HCT116 (cell line): ENCODE data around the gene LRRC47. TPM values are rescaled to one million over a fixed set of nuclear protein-coding genes. Genes with fewer than 3 reads are reported as not detected.

Experiments used
- ATAC-seq: fragments of 200-7000 bp; cut with Tn5 transposase; 2 replicates; pipeline ENCODE4 v1.9.1; 2020; ENCODE audit warnings: mild to moderate bottlenecking, moderate library complexity
- BruUV-seq: library from RNA; stranded (reverse); fragments of 400-500 nt; replicated peaks from 2 replicates; lab custom pipeline; 2021; lab: Mats Ljungman, UMichigan
- CTCF ChIA-PET: fragments of 300-600 bp; sonication (Branson Sonifier 250); formaldehyde crosslinking; loops from one replicate; lab custom pipeline; 2021; ENCODE audit warnings: antibody characterized with exemption; lab: Charles Lee
- POLR2A ChIA-PET: fragments of 300-600, 350-600 bp; sonication (Branson Sonifier 250); formaldehyde crosslinking; loops from one replicate; lab custom pipeline; 2021; ENCODE audit warnings: antibody characterized with exemption; lab: Charles Lee
- RAD21 ChIA-PET, 2 experiments: fragments of 300-600 bp; sonication (Branson Sonifier 250); formaldehyde crosslinking; loops; one replicate each; lab custom pipeline; 2023; ENCODE audit warnings: low total read pairs in 2 of 2; ENCODE audit not compliant: uncharacterized antibody in 2 of 2, unreplicated experiment in 2 of 2, low non-redundant PET in 1 of 2; lab: Charles Lee
- DNase-seq: peaks from one replicate; pipeline ENCODE4 v3.0.0-alpha.2; 2010; ENCODE audit warnings: low read depth, low spot score
- H2AFZ ChIP-seq: fragments of 200-600 bp; shearing (Covaris generic), sonication (generic); 2 replicates; pipeline ENCODE4 v1.6.1; 2017; ENCODE audit warnings: low read depth, mixed run types, mixed read lengths, antibody characterized with exemption, low read length; ENCODE audit not compliant: poor library complexity, severe bottlenecking
- H3K27ac ChIP-seq: 2 replicates; pipeline ENCODE4 v1.5.1; 2012; ENCODE audit warnings: low read depth, low read length
- H3K27me3 ChIP-seq: fragments of 200-600 bp; sonication (generic); 2 replicates; pipeline ENCODE4 v1.6.1; 2016; ENCODE audit warnings: mixed run types, low read length, mixed read lengths; ENCODE audit not compliant: insufficient read depth
- H3K36me3 ChIP-seq, 2 experiments: fragments of 200-500 bp in 1 of 2; fragments of 200-600 bp in 1 of 2; sonication (Bioruptor generic) in 1 of 2; sonication (generic) in 1 of 2; 2 replicates each; pipeline versions ENCODE4 v1.5.1 to v1.6.1; 2014 to 2016; ENCODE audit warnings: low read length in 2 of 2, inconsistent platforms in 1 of 2, mixed read lengths in 1 of 2, mixed run types in 1 of 2; ENCODE audit not compliant: insufficient read depth in 2 of 2, control insufficient read depth in 1 of 2
- H3K4me1 ChIP-seq, 2 experiments: fragments of 200-600 bp in 1 of 2; sonication (generic) in 1 of 2; 2 replicates each; pipeline versions ENCODE4 v1.5.1 to v1.6.1; 2012 to 2017; ENCODE audit warnings: low read length in 2 of 2, inconsistent platforms in 1 of 2, mild to moderate bottlenecking in 1 of 2, mixed read lengths in 1 of 2, mixed run types in 1 of 2, moderate library complexity in 1 of 2; ENCODE audit not compliant: insufficient read depth in 2 of 2, control insufficient read depth in 1 of 2
- H3K4me2 ChIP-seq: fragments of 200-600 bp; sonication (generic); 2 replicates; pipeline ENCODE4 v1.6.1; 2017; ENCODE audit warnings: mixed run types, low read length, mixed read lengths
- H3K4me3 ChIP-seq, 2 experiments: fragments of 200-600 bp in 1 of 2; sonication (generic) in 1 of 2; replicated peaks in 1 of 2; 2 replicates each; pipeline ENCODE4 v1.5.1; 2011 to 2016; ENCODE audit warnings: low read length in 2 of 2, control low read depth in 1 of 2, low read depth in 1 of 2, mild to moderate bottlenecking in 1 of 2, mixed read lengths in 1 of 2, mixed run types in 1 of 2
- H3K79me2 ChIP-seq: fragments of 200-600 bp; sonication (generic); 2 replicates; pipeline ENCODE4 v1.6.1; 2017; ENCODE audit warnings: mild to moderate bottlenecking, mixed run types, low read length, moderate library complexity, mixed read lengths; ENCODE audit not compliant: insufficient read depth
- H3K9ac ChIP-seq: fragments of 200-600 bp; sonication (generic); 2 replicates; pipeline ENCODE4 v1.6.1; 2016; ENCODE audit warnings: low read length, mixed read lengths
- H3K9me2 ChIP-seq: fragments of 200-600 bp; sonication (generic), shearing (Covaris generic); 2 replicates; pipeline ENCODE4 v1.6.1; 2017; ENCODE audit warnings: mixed run types, mild to moderate bottlenecking, moderate library complexity; ENCODE audit not compliant: insufficient read depth
- H3K9me3 ChIP-seq, 2 experiments: fragments of 200-500 bp in 1 of 2; fragments of 200-600 bp in 1 of 2; sonication (Bioruptor generic) in 1 of 2; sonication (generic) in 1 of 2; 2 replicates each; pipeline ENCODE4 v1.6.1; 2014 to 2017; ENCODE audit warnings: low read length in 2 of 2, mixed read lengths in 2 of 2, inconsistent platforms in 1 of 2, low read depth in 1 of 2, mild to moderate bottlenecking in 1 of 2, mixed run types in 1 of 2, moderate library complexity in 1 of 2; ENCODE audit not compliant: control insufficient read depth in 1 of 2, insufficient read depth in 1 of 2
- H4K20me1 ChIP-seq: fragments of 200-600 bp; sonication (generic), shearing (Covaris generic); 2 replicates; pipeline ENCODE4 v1.6.1; 2017; ENCODE audit warnings: mixed run types, mild to moderate bottlenecking, moderate library complexity; ENCODE audit not compliant: insufficient read depth
- ATF3 ChIP-seq: IDR thresholded peaks from 2 replicates; pipeline ENCODE4 v1.6.1; 2012
- EGR1 ChIP-seq: IDR thresholded peaks from 2 replicates; pipeline ENCODE4 v1.6.1; 2012; ENCODE audit warnings: low read depth
- POLR2A ChIP-seq: IDR thresholded peaks from 2 replicates; pipeline ENCODE4 v1.7.0; 2011; ENCODE audit warnings: borderline replicate concordance; ENCODE audit not compliant: insufficient read depth, insufficient read length; ENCODE audit errors: extremely low read depth
- POLR2AphosphoS5 ChIP-seq: IDR thresholded peaks from 2 replicates; pipeline ENCODE4 v1.6.1; 2011; ENCODE audit warnings: mild to moderate bottlenecking, low read depth, low read length, moderate library complexity
- TCF7L2 ChIP-seq: IDR thresholded peaks from 2 replicates; pipeline ENCODE4 v1.7.0; 2011; ENCODE audit warnings: borderline replicate concordance, inconsistent platforms; ENCODE audit not compliant: insufficient read depth, insufficient read length; ENCODE audit errors: extremely low read depth
- ZNF274 ChIP-seq: fragments of 200-500 bp; sonication (Bioruptor generic); IDR thresholded peaks from 2 replicates; pipeline ENCODE4 v1.6.1; 2014; ENCODE audit warnings: mild to moderate bottlenecking, low read depth, low read length, inconsistent platforms
- intact Hi-C: fragments of 100-400 bp; cut with micrococcal nuclease; formaldehyde crosslinking; loops from 2 replicates; pipeline ENCODE4 v1.10.0; 2022
- total RNA-seq: library from RNA; stranded (reverse); gene quantifications from one replicate; pipeline ENCODE4 v1.2.1, GENCODE V29; 2021; ENCODE audit not compliant: unreplicated experiment

LRRC47 gene
- total RNA-seq, 1 experiment from 2014 or later, result 48.0 TPM

- Histone ChIP-seq H3K9me2 (no peaks in the 10 kb centered on the region), H3K27ac (no peak overlapping the region), H3K9me3 (no peaks in the 10 kb centered on the region), H3K4me1 (no peaks in the 10 kb centered on the region), H4K20me1 (no peaks in the 10 kb centered on the region), H3K4me3 (no peak overlapping the region), H3K4me2 (no peak overlapping the region), H3K9ac (no peak overlapping the region), H3K79me2 (no peaks in the 10 kb centered on the region), H2AFZ (no peak overlapping the region), H3K36me3 (no peaks in the 10 kb centered on the region), H3K27me3 (no peaks in the 10 kb centered on the region)
- CTCF ChIA-PET, result no interaction called here
- no TSS peak for BruUV-seq
- intact Hi-C loops, result no loop called here
- ATAC-seq (no peak), DNase-seq (no peak)
- RAD21 ChIA-PET, result no interaction called here
- TF ChIP-seq POLR2AphosphoS5 (no peak), EGR1 (no peak), ZNF274 (no peak), POLR2A (no peak), ATF3 (no peak), TCF7L2 (no peak)
- POLR2A ChIA-PET, result no interaction called here
Measured at GRCh38 chr1:3729594-3730542, 66.4 kb downstream of the LRRC47 start.

Other genes with a start within 250 kb of the LRRC47 start
- gene MEGF6, start 185.0 kb downstream of the LRRC47 start, total RNA-seq, result 47.6 TPM
- 25.6 TPM for gene TPRG1L, start 171.5 kb downstream of the LRRC47 start, total RNA-seq
- gene WRAP73, start 146.4 kb downstream of the LRRC47 start, total RNA-seq, result 51.4 TPM
- 19.2 TPM for gene TP73, start 144.0 kb downstream of the LRRC47 start, total RNA-seq
- gene CCDC27, start 44.0 kb downstream of the LRRC47 start, total RNA-seq, result not detected
- gene SMIM1, start 23.7 kb downstream of the LRRC47 start, total RNA-seq, result 5.5 TPM
- gene CEP104, start 60.7 kb upstream of the LRRC47 start, total RNA-seq, result 44.1 TPM
- 9.0 TPM for gene DFFB, start 61.0 kb upstream of the LRRC47 start, total RNA-seq
- gene C1orf174, start 103.8 kb upstream of the LRRC47 start, total RNA-seq, result 33.7 TPM